Measurements from ENCODE around the gene TFPT. TPM values are rescaled to one million over a fixed set of nuclear protein-coding genes. Genes with fewer than 3 reads are reported as not detected.

TFPT gene
- total RNA-seq, 1 experiment from 2014 or later = 31.1 TPM

DNA sequence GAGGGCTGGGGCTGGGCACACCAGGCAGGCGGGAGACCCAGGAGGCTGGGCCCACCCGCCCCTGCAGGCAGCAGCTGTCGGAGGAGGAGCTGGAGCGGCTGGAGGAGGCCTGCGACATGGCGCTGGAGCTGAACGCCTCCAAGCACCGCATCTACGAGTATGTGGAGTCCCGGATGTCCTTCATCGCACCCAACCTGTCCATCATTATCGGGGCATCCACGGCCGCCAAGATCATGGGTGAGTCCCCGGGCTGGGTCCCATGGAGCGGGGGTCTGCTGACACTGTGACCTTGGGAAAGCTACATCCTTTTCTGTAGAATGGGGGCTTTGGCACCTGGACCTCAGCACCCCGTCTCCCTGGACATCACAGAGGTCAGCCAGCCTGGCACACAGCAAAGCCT lies 8.2 kb upstream of the TFPT start:
- Histone ChIP-seq H3K4me1 (ENCODE audit: insufficient read depth, low read length, poor library complexity, severe bottlenecking) (no peaks in the 10 kb centered on the region), H3K27me3 (replicated peaks; ENCODE audit: insufficient read depth, low read depth, low read length, poor library complexity) (no peaks in the 10 kb centered on the region), H3K36me3 (ENCODE audit: insufficient read depth, low read length, poor library complexity, severe bottlenecking) (peaks cover 59% of the 10 kb centered on the region), H3K9me3 (ENCODE audit: low read depth, low read length, poor library complexity, severe bottlenecking) (no peaks in the 10 kb centered on the region), H3K27ac (ENCODE audit: low read depth, low read length, poor library complexity, severe bottlenecking) (no peak overlapping the region), H3K4me3 (ENCODE audit: low read depth, low read length, poor library complexity, severe bottlenecking) (no peak overlapping the region)
- intact Hi-C loops (cut with micrococcal nuclease; ENCODE audit: unreplicated experiment) = no loop called here
- no peak for TF ChIP-seq EZH2 (IDR thresholded peaks at IDR 0.05; ENCODE audit: borderline replicate concordance, low read depth, low read length, poor library complexity, severe bottlenecking)
- TF ChIP-seq, protein P1, sequence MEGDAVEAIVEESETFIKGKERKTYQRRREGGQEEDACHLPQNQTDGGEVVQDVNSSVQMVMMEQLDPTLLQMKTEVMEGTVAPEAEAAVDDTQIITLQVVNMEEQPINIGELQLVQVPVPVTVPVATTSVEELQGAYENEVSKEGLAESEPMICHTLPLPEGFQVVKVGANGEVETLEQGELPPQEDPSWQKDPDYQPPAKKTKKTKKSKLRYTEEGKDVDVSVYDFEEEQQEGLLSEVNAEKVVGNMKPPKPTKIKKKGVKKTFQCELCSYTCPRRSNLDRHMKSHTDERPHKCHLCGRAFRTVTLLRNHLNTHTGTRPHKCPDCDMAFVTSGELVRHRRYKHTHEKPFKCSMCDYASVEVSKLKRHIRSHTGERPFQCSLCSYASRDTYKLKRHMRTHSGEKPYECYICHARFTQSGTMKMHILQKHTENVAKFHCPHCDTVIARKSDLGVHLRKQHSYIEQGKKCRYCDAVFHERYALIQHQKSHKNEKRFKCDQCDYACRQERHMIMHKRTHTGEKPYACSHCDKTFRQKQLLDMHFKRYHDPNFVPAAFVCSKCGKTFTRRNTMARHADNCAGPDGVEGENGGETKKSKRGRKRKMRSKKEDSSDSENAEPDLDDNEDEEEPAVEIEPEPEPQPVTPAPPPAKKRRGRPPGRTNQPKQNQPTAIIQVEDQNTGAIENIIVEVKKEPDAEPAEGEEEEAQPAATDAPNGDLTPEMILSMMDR (conservative IDR thresholded peaks at IDR 0.05; ENCODE audit: low read depth, low read length) = no peak
- ChIA-PET CTCF (no interaction called here), POLR2A (ENCODE audit: low non-redundant PET) (interaction anchor here (0.5 to 0.6 kb wide), 2 partner anchors 8 to 699 kb away, joined by 3 to 4 read pairs; partner anchors contain the start of genes PRPF31 and TFPT)
- no TSS peak for BruUV-seq (replicated peaks)
- DNase-seq (ENCODE audit: low spot score) = no peak

DNA sequence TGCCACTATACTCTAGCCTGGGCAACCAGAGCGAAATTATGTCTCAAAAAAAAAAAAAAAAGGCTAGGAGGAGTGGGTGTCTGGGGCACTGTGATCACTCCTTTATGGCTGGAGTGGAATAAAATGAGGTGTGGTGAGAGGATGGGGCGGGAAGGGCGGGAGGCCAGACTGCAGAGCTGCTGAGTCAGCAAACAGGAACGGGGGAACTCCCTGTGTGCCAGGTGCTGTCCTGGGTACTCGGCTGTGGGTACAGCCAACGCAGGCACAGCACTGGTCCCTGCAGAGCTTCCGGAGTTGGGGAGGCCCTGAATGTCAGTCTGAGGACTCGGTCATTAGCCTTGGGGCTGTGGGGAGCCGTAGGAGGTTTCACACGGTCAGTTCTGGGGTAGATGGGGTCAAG lies 5.8 kb upstream of the TFPT start:
- TF ChIP-seq, protein P1 (conservative IDR thresholded peaks at IDR 0.05; ENCODE audit: low read depth, low read length) = no peak
- no peak for TF ChIP-seq EZH2 (IDR thresholded peaks at IDR 0.05; ENCODE audit: borderline replicate concordance, low read depth, low read length, poor library complexity, severe bottlenecking)
- Histone ChIP-seq H3K4me1 (ENCODE audit: insufficient read depth, low read length, poor library complexity, severe bottlenecking) (peaks cover 6% of the 10 kb centered on the region), H3K9me3 (ENCODE audit: low read depth, low read length, poor library complexity, severe bottlenecking) (no peaks in the 10 kb centered on the region), H3K27ac (ENCODE audit: low read depth, low read length, poor library complexity, severe bottlenecking) (no peak overlapping the region), H3K27me3 (replicated peaks; ENCODE audit: insufficient read depth, low read depth, low read length, poor library complexity) (no peaks in the 10 kb centered on the region), H3K36me3 (ENCODE audit: insufficient read depth, low read length, poor library complexity, severe bottlenecking) (peaks cover 55% of the 10 kb centered on the region), H3K4me3 (ENCODE audit: low read depth, low read length, poor library complexity, severe bottlenecking) (no peak overlapping the region)
- no TSS peak for BruUV-seq (replicated peaks)
- ChIA-PET CTCF (no interaction called here), POLR2A (ENCODE audit: low non-redundant PET) (no interaction called here)
- intact Hi-C loops (cut with micrococcal nuclease; ENCODE audit: unreplicated experiment) = no loop called here
- DNase-seq (ENCODE audit: low spot score) = no peak

DNA sequence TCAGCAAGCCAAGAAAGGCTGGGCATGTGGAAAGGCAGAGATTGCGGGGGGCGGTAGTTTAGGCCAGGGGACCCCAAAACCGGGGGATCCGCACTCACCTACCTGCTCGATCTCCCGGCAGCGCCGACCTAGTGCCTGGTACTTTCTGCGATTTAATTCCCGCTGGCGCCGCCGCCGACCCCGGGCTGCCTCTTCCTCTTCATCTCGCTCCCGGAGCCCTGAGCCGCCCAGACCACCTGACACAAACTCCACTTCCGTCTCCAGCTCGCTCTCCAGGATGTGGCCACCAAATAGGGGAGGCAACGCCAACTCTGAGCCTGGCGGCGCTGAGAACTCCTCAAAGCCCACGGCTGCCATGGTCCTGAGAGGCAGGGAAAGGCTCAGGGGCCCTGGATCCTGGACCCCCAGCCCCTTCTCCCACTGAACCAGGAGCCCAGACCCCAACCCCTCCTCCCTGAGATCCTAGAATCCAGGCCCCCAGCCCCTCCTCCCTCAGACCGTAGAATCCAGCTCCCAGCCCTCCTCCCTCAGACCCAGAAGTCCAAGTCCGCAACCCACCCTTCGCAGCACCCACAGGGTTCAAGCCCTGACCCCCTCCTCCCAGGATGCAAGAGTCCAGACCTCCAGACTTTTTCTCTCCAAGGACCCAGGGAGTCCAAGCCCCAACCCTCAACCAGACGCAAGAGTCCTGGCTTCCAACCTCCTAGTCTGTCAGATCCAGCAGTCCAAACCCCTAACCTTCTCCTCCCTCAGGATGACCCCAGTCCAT lies 933 bp downstream of the TFPT start:
- intact Hi-C loops (cut with micrococcal nuclease; ENCODE audit: unreplicated experiment) = no loop called here
- Histone ChIP-seq H3K27me3 (replicated peaks; ENCODE audit: insufficient read depth, low read depth, low read length, poor library complexity) (no peaks in the 10 kb centered on the region), H3K9me3 (ENCODE audit: low read depth, low read length, poor library complexity, severe bottlenecking) (no peaks in the 10 kb centered on the region), H3K4me1 (ENCODE audit: insufficient read depth, low read length, poor library complexity, severe bottlenecking) (peaks cover 7% of the 10 kb centered on the region), H3K36me3 (ENCODE audit: insufficient read depth, low read length, poor library complexity, severe bottlenecking) (peaks cover 27% of the 10 kb centered on the region), H3K27ac (ENCODE audit: low read depth, low read length, poor library complexity, severe bottlenecking) (peak overlapping the region; percentile 93), H3K4me3 (ENCODE audit: low read depth, low read length, poor library complexity, severe bottlenecking) (peak overlapping the region; percentile 70)
- POLR2A ChIA-PET (ENCODE audit: low non-redundant PET) = no interaction called here
- BruUV-seq (replicated peaks) = no TSS peak
- CTCF ChIA-PET = interaction anchor here (0.5 to 1.4 kb wide), 2 partner anchors 84 to 316 kb away, joined by 3 to 8 read pairs; no protein-coding TSS in a partner anchor
- DNase-seq (ENCODE audit: low spot score) = peak; percentile 61
- TF ChIP-seq, protein P1 (conservative IDR thresholded peaks at IDR 0.05; ENCODE audit: low read depth, low read length) = no peak
- no peak for TF ChIP-seq EZH2 (IDR thresholded peaks at IDR 0.05; ENCODE audit: borderline replicate concordance, low read depth, low read length, poor library complexity, severe bottlenecking)
